Naive thymus-derived CD4-positive, alpha-beta T cell (primary cell): ENCODE data around the gene NAB2. TPM values are rescaled to one million over a fixed set of nuclear protein-coding genes. Genes with fewer than 3 reads are reported as not detected.

ENCODE experiments used
- ATAC-seq: fragments of 150-1000 bp; cut with Tn5 transposase; 2 replicates; pipeline ENCODE4 v1.10.0; 2021; ENCODE audit warnings: mild to moderate bottlenecking, moderate library complexity
- CTCF ChIA-PET: fragments of 350-600 bp; sonication (Branson Sonifier 250); formaldehyde crosslinking; loops from one replicate; lab custom pipeline; 2021; ENCODE audit warnings: antibody characterized with exemption; lab: Charles Lee
- POLR2A ChIA-PET: fragments of 350-600 bp; sonication (Branson Sonifier 250); formaldehyde crosslinking; loops from one replicate; lab custom pipeline; 2021; ENCODE audit warnings: antibody characterized with exemption, inconsistent platforms; lab: Charles Lee
- DNase-seq, 9 donors: peaks; one replicate each; pipeline versions ENCODE4 v3.0.0 to v3.0.0-alpha.2; 2020 to 2022; ENCODE audit warnings: mixed read lengths in 1 of 9
- H3K27ac ChIP-seq: one replicate; pipeline ENCODE4 v1.7.0; 2013; ENCODE audit warnings: mild to moderate bottlenecking, low read depth, low read length, moderate library complexity
- H3K27me3 ChIP-seq, 2 donors: one replicate each; pipeline ENCODE4 v1.7.0; 2013; ENCODE audit warnings: low read length in 2 of 2, mild to moderate bottlenecking in 2 of 2, moderate library complexity in 2 of 2; ENCODE audit not compliant: control insufficient read depth in 2 of 2, insufficient read depth in 2 of 2
- H3K36me3 ChIP-seq, 3 experiments: 1 replicate in 2 of 3; 2 replicates in 1 of 3; pipeline ENCODE4 v1.7.0; 2013; ENCODE audit warnings: low read length in 3 of 3, mild to moderate bottlenecking in 3 of 3, moderate library complexity in 1 of 3; ENCODE audit not compliant: insufficient read depth in 3 of 3, control insufficient read depth in 2 of 3
- H3K4me1 ChIP-seq, 2 donors: one replicate each; pipeline ENCODE4 v1.7.0; 2013; ENCODE audit warnings: low read length in 2 of 2, mild to moderate bottlenecking in 2 of 2, moderate library complexity in 1 of 2; ENCODE audit not compliant: control insufficient read depth in 2 of 2, insufficient read depth in 2 of 2
- H3K4me3 ChIP-seq: 2 replicates; pipeline ENCODE4 v1.7.0; 2013; ENCODE audit warnings: mild to moderate bottlenecking, low read length
- H3K9me3 ChIP-seq, 3 experiments: 1 replicate in 2 of 3; 2 replicates in 1 of 3; pipeline ENCODE4 v1.7.0; 2013; ENCODE audit warnings: low read length in 3 of 3; ENCODE audit not compliant: control insufficient read depth in 2 of 3
- H3K27ac Mint-ChIP-seq, 9 donors: one replicate each; pipeline ENCODE4 v1.8.0; 2020 to 2022; ENCODE audit warnings: mixed read lengths in 9 of 9, mild to moderate bottlenecking in 8 of 9, moderate library complexity in 5 of 9, inconsistent platforms in 2 of 9
- H3K27me3 Mint-ChIP-seq, 5 donors: one replicate each; pipeline ENCODE4 v1.8.0; 2021 to 2022; ENCODE audit warnings: mixed read lengths in 5 of 5, mild to moderate bottlenecking in 1 of 5
- H3K36me3 Mint-ChIP-seq, 5 donors: one replicate each; pipeline ENCODE4 v1.8.0; 2020 to 2022; ENCODE audit warnings: mixed read lengths in 5 of 5, mild to moderate bottlenecking in 3 of 5, inconsistent platforms in 1 of 5
- H3K4me1 Mint-ChIP-seq, 7 donors: one replicate each; pipeline ENCODE4 v1.8.0; 2020 to 2022; ENCODE audit warnings: mixed read lengths in 7 of 7, mild to moderate bottlenecking in 3 of 7, inconsistent platforms in 1 of 7
- H3K4me3 Mint-ChIP-seq, 10 donors: one replicate each; pipeline ENCODE4 v1.8.0; 2020 to 2022; ENCODE audit warnings: mild to moderate bottlenecking in 10 of 10, mixed read lengths in 10 of 10, moderate library complexity in 6 of 10, inconsistent platforms in 2 of 10
- H3K9me3 Mint-ChIP-seq, 11 donors: one replicate each; pipeline ENCODE4 v1.8.0; 2020 to 2022; ENCODE audit warnings: mixed read lengths in 11 of 11, mild to moderate bottlenecking in 4 of 11, inconsistent platforms in 1 of 11, moderate library complexity in 1 of 11
- intact Hi-C, 2 donors: fragments of 100-400 bp; cut with micrococcal nuclease; formaldehyde crosslinking; loops; one replicate each; pipeline ENCODE4 v1.15.1; 2023
- polyA plus RNA-seq, 2 donors: library from polyadenylated mRNA; unstranded; fragments of 300-500 nt; fragmentation: Illumina TruSeq; gene quantifications; one replicate each; pipeline ENCODE4 v1.2.3, GENCODE V29; 2021
- total RNA-seq, 6 experiments: library from RNA in 5 of 6; stranded (reverse) in 5 of 6; gene quantifications; 1 replicate in 5 of 6; 2 replicates in 1 of 6; pipeline ENCODE4 v1.2.3 and lab custom pipeline; 2021 to 2026

NAB2 gene
- total and polyA plus RNA-seq, 7 experiments from 2014 or later: 0.46 to 22.4 (median 7.2) TPM

GRCh38 chr12:57104292-57104910, 15.5 kb downstream of the NAB2 start:
- ChIA-PET POLR2A (interaction anchor here (1.2 to 17.1 kb wide), 3 partner anchors 10 to 32 kb away, joined by 3 to 401 read pairs (median 10); partner anchors contain the start of genes NAB2 and NEMP1), CTCF (interaction anchor here (0.7 to 0.8 kb wide), 3 partner anchors 18 to 39 kb away, joined by 3 to 4 read pairs (median 3); no protein-coding TSS in a partner anchor)
- Histone ChIP-seq H3K36me3 (peaks cover 12 to 77% (median 23%) of the 10 kb centered on the region in 3 experiments), H3K9me3 (no peaks in the 10 kb centered on the region), H3K4me3 (no peak overlapping the region), H3K27ac (no peak overlapping the region), H3K4me1 (peaks cover 4 to 19% of the 10 kb centered on the region in 2 donors), H3K27me3 (no peaks in the 10 kb centered on the region)
- no peaks in the 10 kb centered on the region for H3K27me3 Mint-ChIP-seq
- DNase-seq: no peak
- peaks cover 5 to 46% (median 12%) of the 10 kb centered on the region in 5 donors for H3K36me3 Mint-ChIP-seq
- peak overlapping the region in 8 of 9 donors; percentile 19 to 80 (median 62) for H3K27ac Mint-ChIP-seq
- peak overlapping the region in 1 of 10 donors; percentile 25 for H3K4me3 Mint-ChIP-seq
- H3K4me1 Mint-ChIP-seq: peaks cover 45 to 78% (median 53%) of the 10 kb centered on the region in 7 donors
- no peak for ATAC-seq
- intact Hi-C loops: no loop called here
- no peaks in the 10 kb centered on the region for H3K9me3 Mint-ChIP-seq

- Histone ChIP-seq H3K4me1 (peaks cover 12 to 26% of the 10 kb centered on the region in 2 donors), H3K27me3 (no peaks in the 10 kb centered on the region), H3K9me3 (no peaks in the 10 kb centered on the region), H3K27ac (no peak overlapping the region), H3K36me3 (peaks cover 12 to 69% (median 23%) of the 10 kb centered on the region in 3 experiments), H3K4me3 (no peak overlapping the region)
- Mint-ChIP-seq H3K9me3 (no peaks in the 10 kb centered on the region), H3K27ac (peak overlapping the region in 7 of 9 donors; percentile 17 to 76 (median 55)), H3K4me1 (peaks cover 50 to 78% (median 54%) of the 10 kb centered on the region in 7 donors), H3K36me3 (peaks cover 5 to 42% (median 12%) of the 10 kb centered on the region in 5 donors), H3K4me3 (peak overlapping the region in 1 of 10 donors; percentile 8), H3K27me3 (no peaks in the 10 kb centered on the region)
- no peak for ATAC-seq
- no peak for DNase-seq
- ChIA-PET CTCF (interaction anchor here (0.8 kb wide), 1 partner anchor 18 kb away, joined by 3 read pairs; no protein-coding TSS in a partner anchor), POLR2A (interaction anchor here (2.0 to 17.1 kb wide), 3 partner anchors 11 to 37 kb away, joined by 10 to 401 read pairs (median 294); partner anchors contain the start of genes NAB2 and NEMP1)
- intact Hi-C loops: no loop called here
Measured at GRCh38 chr12:57105011-57105753, 16.3 kb downstream of the NAB2 start.

GRCh38 chr12:57106021-57106708, 17.3 kb downstream of the NAB2 start:
- H3K4me1 Mint-ChIP-seq: peaks cover 45 to 72% (median 50%) of the 10 kb centered on the region in 7 donors
- CTCF ChIA-PET: interaction anchor here (6.6 kb wide), 1 partner anchor 35 kb away, joined by 212 read pairs; no protein-coding TSS in a partner anchor
- peaks cover 5 to 44% (median 12%) of the 10 kb centered on the region in 5 donors for H3K36me3 Mint-ChIP-seq
- peaks cover 12 to 26% of the 10 kb centered on the region in 2 donors for H3K4me1 ChIP-seq
- H3K4me3 ChIP-seq: no peak overlapping the region
- no peaks in the 10 kb centered on the region for H3K27me3 Mint-ChIP-seq
- DNase-seq (no peak), ATAC-seq (no peak)
- no peaks in the 10 kb centered on the region for H3K9me3 ChIP-seq
- intact Hi-C loops: no loop called here
- peak overlapping the region; percentile 1 for H3K27ac ChIP-seq
- peaks cover 0 to 2% (median 0%) of the 10 kb centered on the region in 11 donors for H3K9me3 Mint-ChIP-seq
- peak overlapping the region in 6 of 9 donors; percentile 28 to 85 (median 74) for H3K27ac Mint-ChIP-seq
- POLR2A ChIA-PET: interaction anchor here (2.0 to 17.1 kb wide), 3 partner anchors 12 to 38 kb away, joined by 10 to 401 read pairs (median 294); partner anchors contain the start of genes NAB2 and NEMP1
- peaks cover 12 to 69% (median 23%) of the 10 kb centered on the region in 3 experiments for H3K36me3 ChIP-seq
- H3K4me3 Mint-ChIP-seq: no peak overlapping the region
- no peaks in the 10 kb centered on the region for H3K27me3 ChIP-seq

GRCh38 chr12:57107456-57108155, 18.7 kb downstream of the NAB2 start:
- H3K27ac ChIP-seq: peak overlapping the region; percentile 34
- POLR2A ChIA-PET: interaction anchor here (8.9 to 17.1 kb wide), 2 partner anchors 13 to 39 kb away, joined by 294 to 401 read pairs; partner anchors contain the start of gene NAB2
- H3K4me3 ChIP-seq: no peak overlapping the region
- H3K4me1 Mint-ChIP-seq: peaks cover 45 to 73% (median 53%) of the 10 kb centered on the region in 7 donors
- peak overlapping the region; percentile 38 to 93 (median 69) for H3K27ac Mint-ChIP-seq
- ATAC-seq (no peak), DNase-seq (no peak)
- peaks cover 12 to 26% of the 10 kb centered on the region in 2 donors for H3K4me1 ChIP-seq
- no peaks in the 10 kb centered on the region for H3K9me3 ChIP-seq
- peak overlapping the region in 9 of 10 donors; percentile 12 to 100 (median 57) for H3K4me3 Mint-ChIP-seq
- H3K36me3 ChIP-seq: peaks cover 12 to 61% (median 23%) of the 10 kb centered on the region in 3 experiments
- H3K27me3 Mint-ChIP-seq: no peaks in the 10 kb centered on the region
- H3K27me3 ChIP-seq: no peaks in the 10 kb centered on the region
- peaks cover 0 to 9% (median 0%) of the 10 kb centered on the region in 11 donors for H3K9me3 Mint-ChIP-seq
- peaks cover 9 to 41% (median 12%) of the 10 kb centered on the region in 5 donors for H3K36me3 Mint-ChIP-seq
- CTCF ChIA-PET: interaction anchor here (0.6 to 6.6 kb wide), 3 partner anchors 30 to 143 kb away, joined by 3 to 212 read pairs (median 8); partner anchors contain the start of gene STAC3
- intact Hi-C loops: no loop called here

- Mint-ChIP-seq H3K4me1 (peaks cover 43 to 67% (median 49%) of the 10 kb centered on the region in 7 donors), H3K36me3 (peaks cover 8 to 35% (median 11%) of the 10 kb centered on the region in 5 donors), H3K9me3 (peaks cover 0 to 9% (median 0%) of the 10 kb centered on the region in 11 donors), H3K27ac (peak overlapping the region; percentile 93 to 100 (median 97)), H3K27me3 (no peaks in the 10 kb centered on the region), H3K4me3 (peak overlapping the region; percentile 89 to 100 (median 98))
- H3K4me3 ChIP-seq: peak overlapping the region; percentile 75
- POLR2A ChIA-PET: interaction anchor here (2.8 to 17.1 kb wide), 5 partner anchors 15 to 82 kb away, joined by 9 to 401 read pairs (median 135); partner anchors contain the start of genes NAB2 and NEMP1
- peak overlapping the region; percentile 92 for H3K27ac ChIP-seq
- peaks cover 12 to 26% of the 10 kb centered on the region in 2 donors for H3K4me1 ChIP-seq
- CTCF ChIA-PET: interaction anchor here (1.3 to 6.6 kb wide), 6 partner anchors 18 to 47 kb away, joined by 3 to 212 read pairs (median 31); partner anchors contain the start of genes NAB2 and NEMP1
- intact Hi-C loops: loop anchor here (2.0 to 5.0 kb wide), 8 partner anchors 133 to 737 kb away; partner anchors contain the start of genes ATP5F1B (in 1 of the 2), CTDSP2 (in 1 of the 2), DDIT3 (in 1 of the 2) and GLI1 (in 1 of the 2)
- no peaks in the 10 kb centered on the region for H3K9me3 ChIP-seq
- peaks cover 5 to 47% (median 23%) of the 10 kb centered on the region in 3 experiments for H3K36me3 ChIP-seq
- ATAC-seq: no peak
- H3K27me3 ChIP-seq: no peaks in the 10 kb centered on the region
- DNase-seq: no peak
Measured at GRCh38 chr12:57109207-57110103, 20.5 kb downstream of the NAB2 start.
